Ishikawa (cell line): ENCODE results near the gene FBXO9.

Source experiments
- CEBPB ChIP-seq: IDR thresholded peaks from 2 replicates; pipeline ENCODE4 v1.6.1; 2012
- CREB1 ChIP-seq: IDR thresholded peaks from 2 replicates; pipeline ENCODE4 v1.6.1; 2012; ENCODE audit warnings: low read depth
- EGR1 ChIP-seq: IDR thresholded peaks from 2 replicates; pipeline ENCODE4 v1.6.1; 2012
- EP300 ChIP-seq: IDR thresholded peaks from 2 replicates; pipeline ENCODE4 v1.6.1; 2012; ENCODE audit warnings: borderline replicate concordance
- FOXM1 ChIP-seq: IDR thresholded peaks from 2 replicates; pipeline ENCODE4 v1.6.1; 2012; ENCODE audit warnings: low read depth, borderline replicate concordance
- MAX ChIP-seq: IDR thresholded peaks from 2 replicates; pipeline ENCODE4 v1.6.1; 2012
- NFIC ChIP-seq: IDR thresholded peaks from 2 replicates; pipeline ENCODE4 v1.6.1; 2012
- RAD21 ChIP-seq: IDR thresholded peaks from 2 replicates; pipeline ENCODE4 v1.6.1; 2012; ENCODE audit warnings: low read depth
- TAF1 ChIP-seq: IDR thresholded peaks from 2 replicates; pipeline ENCODE4 v1.6.1; 2012; ENCODE audit warnings: low read depth, mild to moderate bottlenecking
- TCF12 ChIP-seq: IDR thresholded peaks from 2 replicates; pipeline ENCODE4 v1.6.1; 2012; ENCODE audit warnings: low read depth
- TEAD4 ChIP-seq: IDR thresholded peaks from 2 replicates; pipeline ENCODE4 v1.6.1; 2012
- USF1 ChIP-seq: IDR thresholded peaks from 2 replicates; pipeline ENCODE4 v1.6.1; 2012
- YY1 ChIP-seq: IDR thresholded peaks from 2 replicates; pipeline ENCODE4 v1.6.1; 2012; ENCODE audit warnings: low read depth
- ZBTB7A ChIP-seq: IDR thresholded peaks from 2 replicates; pipeline ENCODE4 v1.6.1; 2012; ENCODE audit warnings: low read depth
- TF ChIP-seq, protein P1 (sequence below): IDR thresholded peaks from 2 replicates; pipeline ENCODE4 v1.6.1; 2012; ENCODE audit warnings: low read depth, mild to moderate bottlenecking

FBXO9 gene

DNA sequence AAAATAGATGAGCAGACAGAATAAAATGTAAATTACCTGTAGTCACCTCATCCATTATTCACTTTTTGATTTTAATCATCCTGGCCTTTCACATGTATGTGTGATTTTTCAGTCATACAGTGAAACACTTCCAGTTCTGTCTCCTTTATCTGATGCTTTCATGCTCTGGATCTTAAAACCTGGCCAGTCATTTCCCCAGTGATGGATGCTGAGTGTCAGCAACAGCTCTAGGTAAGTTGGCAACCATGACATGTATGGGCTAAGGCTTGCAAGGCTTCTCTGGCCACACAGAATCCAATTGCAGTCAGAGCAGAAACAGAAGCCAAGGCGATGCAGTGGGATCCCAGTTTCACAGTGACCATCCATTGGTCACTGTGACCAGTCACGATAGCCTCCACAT lies 35.8 kb downstream of the FBXO9 start:
- TF ChIP-seq TCF12 (no peak), ZBTB7A (no peak), CEBPB (no peak), TEAD4 (no peak), NFIC (no peak), CREB1 (no peak), TAF1 (no peak), RAD21 (no peak), MAX (no peak), EP300 (no peak), EGR1 (no peak), USF1 (no peak), YY1 (no peak), FOXM1 (no peak)
- TF ChIP-seq, protein P1, sequence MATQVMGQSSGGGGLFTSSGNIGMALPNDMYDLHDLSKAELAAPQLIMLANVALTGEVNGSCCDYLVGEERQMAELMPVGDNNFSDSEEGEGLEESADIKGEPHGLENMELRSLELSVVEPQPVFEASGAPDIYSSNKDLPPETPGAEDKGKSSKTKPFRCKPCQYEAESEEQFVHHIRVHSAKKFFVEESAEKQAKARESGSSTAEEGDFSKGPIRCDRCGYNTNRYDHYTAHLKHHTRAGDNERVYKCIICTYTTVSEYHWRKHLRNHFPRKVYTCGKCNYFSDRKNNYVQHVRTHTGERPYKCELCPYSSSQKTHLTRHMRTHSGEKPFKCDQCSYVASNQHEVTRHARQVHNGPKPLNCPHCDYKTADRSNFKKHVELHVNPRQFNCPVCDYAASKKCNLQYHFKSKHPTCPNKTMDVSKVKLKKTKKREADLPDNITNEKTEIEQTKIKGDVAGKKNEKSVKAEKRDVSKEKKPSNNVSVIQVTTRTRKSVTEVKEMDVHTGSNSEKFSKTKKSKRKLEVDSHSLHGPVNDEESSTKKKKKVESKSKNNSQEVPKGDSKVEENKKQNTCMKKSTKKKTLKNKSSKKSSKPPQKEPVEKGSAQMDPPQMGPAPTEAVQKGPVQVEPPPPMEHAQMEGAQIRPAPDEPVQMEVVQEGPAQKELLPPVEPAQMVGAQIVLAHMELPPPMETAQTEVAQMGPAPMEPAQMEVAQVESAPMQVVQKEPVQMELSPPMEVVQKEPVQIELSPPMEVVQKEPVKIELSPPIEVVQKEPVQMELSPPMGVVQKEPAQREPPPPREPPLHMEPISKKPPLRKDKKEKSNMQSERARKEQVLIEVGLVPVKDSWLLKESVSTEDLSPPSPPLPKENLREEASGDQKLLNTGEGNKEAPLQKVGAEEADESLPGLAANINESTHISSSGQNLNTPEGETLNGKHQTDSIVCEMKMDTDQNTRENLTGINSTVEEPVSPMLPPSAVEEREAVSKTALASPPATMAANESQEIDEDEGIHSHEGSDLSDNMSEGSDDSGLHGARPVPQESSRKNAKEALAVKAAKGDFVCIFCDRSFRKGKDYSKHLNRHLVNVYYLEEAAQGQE, result no peak

DNA sequence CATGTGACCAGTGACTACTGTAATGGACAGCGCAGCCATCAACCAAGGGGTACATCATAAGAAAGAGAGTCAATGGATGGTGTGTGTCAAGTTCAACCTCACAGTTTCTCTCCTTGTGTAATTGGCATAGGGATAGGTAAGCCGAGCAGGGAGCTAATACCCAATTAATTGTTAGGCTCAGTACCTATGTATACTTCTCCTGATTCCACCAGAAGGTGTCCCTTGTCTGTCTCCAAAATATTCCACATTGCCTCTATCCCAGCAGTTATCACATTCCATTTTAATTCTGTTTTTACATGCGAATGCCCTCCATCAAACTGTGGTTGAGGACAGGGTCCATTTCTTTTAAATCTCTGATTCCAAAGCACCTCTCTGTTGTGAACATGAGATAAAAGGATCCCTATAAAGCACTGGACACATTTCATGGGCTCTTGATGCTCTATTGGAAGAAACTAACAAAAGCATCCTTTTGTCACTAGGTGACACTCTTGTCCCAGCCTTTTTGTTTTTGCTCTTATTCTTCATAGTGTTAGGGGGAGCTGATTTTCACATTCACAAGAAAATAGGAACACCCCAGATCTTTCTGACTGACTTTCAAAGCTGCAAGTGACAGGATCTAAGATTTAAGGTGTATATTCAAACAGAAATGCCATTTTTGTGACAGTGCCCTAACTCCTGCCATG lies 38.9 kb downstream of the FBXO9 start:
- no peak for TF ChIP-seq USF1
- no peak for TF ChIP-seq CREB1
- TF ChIP-seq ZBTB7A, result no peak
- TF ChIP-seq NFIC, result no peak
- TF ChIP-seq YY1, result no peak
- TF ChIP-seq CEBPB, result no peak
- no peak for TF ChIP-seq TEAD4
- no peak for TF ChIP-seq MAX
- no peak for TF ChIP-seq TCF12
- TF ChIP-seq, protein P1, result no peak
- no peak for TF ChIP-seq TAF1
- no peak for TF ChIP-seq EP300
- TF ChIP-seq FOXM1, result no peak

DNA sequence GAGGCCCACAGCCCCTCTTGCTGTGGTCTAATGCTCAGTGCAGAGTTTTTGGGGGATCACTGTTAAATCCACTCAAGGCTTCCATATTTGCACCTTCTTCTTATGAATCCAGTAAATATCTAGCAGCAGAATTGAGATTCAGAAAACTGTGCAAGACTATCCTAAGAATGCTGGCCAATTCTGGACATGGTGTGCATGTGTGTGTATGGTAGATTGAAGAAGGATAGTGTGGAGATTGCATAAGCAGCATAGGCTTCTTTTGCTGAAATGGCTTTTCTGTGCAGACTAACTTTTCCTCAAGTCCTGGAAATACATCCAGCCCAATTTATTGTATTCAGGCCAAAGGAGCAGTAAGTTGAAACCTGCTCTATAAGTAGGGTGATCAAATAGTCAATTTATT lies 39.7 kb downstream of the FBXO9 start:
- TF ChIP-seq FOXM1 (no peak), ZBTB7A (no peak), MAX (no peak), EP300 (no peak), CEBPB (no peak), YY1 (no peak), RAD21 (no peak), EGR1 (no peak), NFIC (no peak), TAF1 (no peak)

DNA sequence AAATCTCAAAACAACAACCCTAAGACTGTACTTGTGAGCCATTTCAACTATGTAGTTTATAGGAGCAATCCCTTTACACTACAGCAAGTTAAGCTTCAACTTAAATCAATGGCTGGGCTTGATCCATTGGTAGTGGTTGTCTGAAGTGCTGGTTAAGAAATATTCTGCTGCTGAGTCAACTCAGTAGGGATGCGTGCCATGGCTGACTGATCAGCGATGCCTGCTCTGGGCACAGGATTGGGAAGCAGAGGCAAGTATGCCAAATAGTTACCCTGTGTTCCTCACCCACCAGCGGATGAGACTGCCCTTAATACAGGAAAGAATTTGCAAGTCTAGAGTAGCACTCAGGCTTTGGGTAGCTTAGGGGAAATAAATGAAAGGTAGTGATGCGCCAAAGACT lies 41.9 kb downstream of the FBXO9 start:
- no peak for TF ChIP-seq CREB1
- TF ChIP-seq, protein P1, result no peak
- TF ChIP-seq CEBPB, result no peak
- no peak for TF ChIP-seq ZBTB7A
- no peak for TF ChIP-seq MAX
- TF ChIP-seq NFIC, result no peak
- no peak for TF ChIP-seq RAD21
- no peak for TF ChIP-seq EP300
- no peak for TF ChIP-seq FOXM1
